Adipocyte (in vitro differentiated cells): Measurements from ENCODE around the gene CTCF.

Experiments
- DNase-seq: peaks from one replicate; pipeline ENCODE4 v3.0.0-alpha.2; 2015; ENCODE audit warnings: low read depth
- H3K27me3 ChIP-seq: replicated peaks from 2 replicates; pipeline ENCODE4 v1.7.0; 2013; ENCODE audit warnings: mild to moderate bottlenecking, low read length, moderate library complexity; ENCODE audit not compliant: control insufficient read depth, insufficient read depth
- H3K36me3 ChIP-seq: 2 replicates; pipeline ENCODE4 v1.7.0; 2013; ENCODE audit warnings: low read length, mild to moderate bottlenecking, moderate library complexity; ENCODE audit not compliant: control insufficient read depth, insufficient read depth, severe bottlenecking
- H3K4me1 ChIP-seq: 2 replicates; pipeline ENCODE4 v1.7.0; 2013; ENCODE audit warnings: mild to moderate bottlenecking, low read length, moderate library complexity; ENCODE audit not compliant: control insufficient read depth, insufficient read depth
- H3K4me3 ChIP-seq: 2 replicates; pipeline ENCODE4 v1.7.0; 2013; ENCODE audit warnings: mild to moderate bottlenecking, low read length, moderate library complexity
- H3K9ac ChIP-seq: 2 replicates; pipeline ENCODE4 v1.7.0; 2013; ENCODE audit warnings: mild to moderate bottlenecking, low read length, moderate library complexity
- H3K9me3 ChIP-seq: 2 replicates; pipeline ENCODE4 v1.7.0; 2013; ENCODE audit warnings: mild to moderate bottlenecking, low read length, moderate library complexity; ENCODE audit not compliant: control insufficient read depth

The CTCF gene

DNA sequence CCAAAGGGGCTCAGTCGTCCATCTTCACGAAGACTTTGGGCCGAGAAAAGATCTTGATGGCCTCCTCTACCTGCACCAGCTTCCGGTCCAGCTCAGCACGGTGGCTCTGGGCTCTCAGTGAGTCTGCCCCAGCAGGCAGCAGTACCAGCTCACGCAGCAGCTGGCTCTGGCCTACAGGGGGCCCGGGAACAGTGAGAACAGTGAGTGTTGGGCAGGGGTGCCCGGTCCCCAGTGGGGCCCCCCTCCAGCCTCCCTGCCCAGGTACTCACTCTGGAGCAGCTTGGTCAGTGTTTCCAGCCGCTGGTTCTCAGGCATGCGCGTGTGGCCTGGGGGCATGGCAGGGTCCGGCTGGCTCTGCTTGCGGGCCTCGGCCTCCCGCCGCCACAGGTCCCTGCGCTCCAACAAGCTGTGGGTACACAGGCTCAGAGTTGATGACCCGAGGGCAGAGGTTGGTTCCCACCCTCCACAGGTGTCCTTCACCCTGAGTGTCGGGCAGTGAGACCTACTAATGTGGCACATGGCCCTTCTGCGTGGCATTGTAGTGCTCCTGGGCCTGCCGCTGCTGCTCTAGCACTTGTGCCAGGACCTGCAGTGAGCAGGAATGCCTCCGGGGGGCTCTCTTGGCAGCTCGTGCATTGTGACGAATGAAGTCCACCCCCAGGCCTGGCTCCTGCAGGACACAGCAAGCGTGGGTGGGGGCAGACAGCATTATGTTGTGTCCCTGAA, 101.0 kb downstream of the CTCF start:
- peak; percentile 42 for DNase-seq
- Histone ChIP-seq H3K9me3 (no peaks in the 10 kb centered on the region), H3K9ac (no peak overlapping the region), H3K4me3 (no peak overlapping the region), H3K36me3 (no peaks in the 10 kb centered on the region), H3K4me1 (peaks cover 35% of the 10 kb centered on the region), H3K27me3 (no peaks in the 10 kb centered on the region)

DNA sequence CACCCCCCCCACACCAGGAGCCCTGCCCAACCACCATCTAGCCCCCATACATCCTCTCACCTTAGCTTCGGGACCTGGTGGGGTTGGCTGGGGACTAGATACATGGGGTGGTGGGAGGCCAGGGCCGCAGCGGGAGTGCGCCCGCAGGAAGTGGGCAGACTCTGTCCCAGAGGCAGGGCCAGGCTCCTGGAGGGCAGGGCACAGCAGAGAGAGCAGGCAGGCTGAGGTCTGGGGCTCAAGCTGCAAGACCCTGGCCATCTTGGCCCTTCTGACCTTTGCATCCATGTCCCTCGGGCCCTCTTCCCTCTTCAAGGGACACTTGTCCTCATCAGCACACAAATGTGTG, 101.5 kb downstream of the CTCF start:
- no peak overlapping the region for H3K4me3 ChIP-seq
- H3K4me1 ChIP-seq: peaks cover 35% of the 10 kb centered on the region
- no peaks in the 10 kb centered on the region for H3K27me3 ChIP-seq
- no peak for DNase-seq
- no peak overlapping the region for H3K9ac ChIP-seq
- H3K9me3 ChIP-seq: no peaks in the 10 kb centered on the region
- H3K36me3 ChIP-seq: no peaks in the 10 kb centered on the region

DNA sequence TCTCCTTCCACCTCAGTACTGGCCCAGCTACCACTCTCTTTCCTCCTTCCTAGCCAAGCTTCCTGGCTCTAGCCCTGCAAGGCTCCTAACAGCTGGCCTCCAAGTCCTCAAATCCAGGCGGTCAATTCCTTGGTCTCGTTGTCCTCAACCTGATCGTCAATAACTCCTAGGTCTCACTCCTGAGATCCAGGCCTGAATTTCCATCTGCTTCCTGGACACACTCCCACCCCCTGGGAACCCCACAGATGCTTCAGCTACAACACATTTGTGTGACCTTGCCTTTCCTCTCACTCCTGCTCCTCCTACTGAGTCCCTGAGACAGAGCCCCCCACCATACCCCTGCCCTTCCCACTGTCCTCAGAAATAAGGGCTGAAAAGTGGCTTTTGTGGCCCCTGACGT, 101.9 kb downstream of the CTCF start:
- Histone ChIP-seq H3K27me3 (no peaks in the 10 kb centered on the region), H3K36me3 (no peaks in the 10 kb centered on the region), H3K4me1 (peaks cover 32% of the 10 kb centered on the region), H3K4me3 (no peak overlapping the region), H3K9me3 (no peaks in the 10 kb centered on the region), H3K9ac (no peak overlapping the region)
- DNase-seq: no peak

DNA sequence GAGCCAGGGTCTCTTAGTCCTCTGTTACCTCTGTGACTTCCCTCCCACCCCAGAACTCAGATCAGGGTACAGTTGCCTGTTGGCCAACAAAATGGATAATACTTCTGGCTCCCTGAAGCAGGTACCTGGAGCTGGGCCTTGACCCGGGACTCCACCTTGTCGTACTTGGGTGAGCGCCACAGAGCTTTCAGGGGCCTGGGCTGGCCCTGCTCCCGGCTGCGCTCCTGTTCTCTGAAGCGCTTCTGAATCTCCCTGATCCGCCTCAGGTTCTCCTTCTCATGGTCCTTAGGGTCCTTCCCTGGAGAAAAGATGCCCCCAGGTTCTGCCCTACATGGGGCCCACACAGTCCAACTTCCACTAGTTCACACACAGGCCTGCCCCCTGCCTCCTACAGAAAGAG, 102.5 kb downstream of the CTCF start:
- DNase-seq: no peak
- Histone ChIP-seq H3K36me3 (no peaks in the 10 kb centered on the region), H3K27me3 (no peaks in the 10 kb centered on the region), H3K4me3 (no peak overlapping the region), H3K4me1 (peaks cover 27% of the 10 kb centered on the region), H3K9me3 (no peaks in the 10 kb centered on the region), H3K9ac (no peak overlapping the region)

DNA sequence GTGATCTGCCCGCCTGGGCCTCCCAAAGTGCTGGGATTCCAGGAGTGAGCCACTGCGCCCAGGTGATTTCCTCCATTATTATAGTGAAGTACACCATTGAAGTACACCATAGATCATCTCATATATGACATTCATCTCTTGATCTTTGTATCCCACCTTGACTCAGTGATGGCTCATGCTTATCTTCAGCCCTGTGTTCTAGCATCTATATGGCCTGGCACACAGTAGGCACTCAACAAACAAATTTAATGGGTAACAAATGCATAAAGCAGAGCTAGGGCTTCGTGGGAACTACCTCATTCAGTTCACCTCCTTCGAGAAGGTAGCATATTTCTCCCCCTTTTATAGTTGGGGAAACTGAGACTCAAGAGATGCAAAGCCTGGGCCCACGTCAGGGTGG, 103.3 kb downstream of the CTCF start:
- Histone ChIP-seq H3K9ac (peak overlapping the region; percentile 91), H3K27me3 (no peaks in the 10 kb centered on the region), H3K4me3 (peak overlapping the region; percentile 80), H3K4me1 (peaks cover 27% of the 10 kb centered on the region), H3K9me3 (no peaks in the 10 kb centered on the region), H3K36me3 (no peaks in the 10 kb centered on the region)
- DNase-seq: no peak

DNA sequence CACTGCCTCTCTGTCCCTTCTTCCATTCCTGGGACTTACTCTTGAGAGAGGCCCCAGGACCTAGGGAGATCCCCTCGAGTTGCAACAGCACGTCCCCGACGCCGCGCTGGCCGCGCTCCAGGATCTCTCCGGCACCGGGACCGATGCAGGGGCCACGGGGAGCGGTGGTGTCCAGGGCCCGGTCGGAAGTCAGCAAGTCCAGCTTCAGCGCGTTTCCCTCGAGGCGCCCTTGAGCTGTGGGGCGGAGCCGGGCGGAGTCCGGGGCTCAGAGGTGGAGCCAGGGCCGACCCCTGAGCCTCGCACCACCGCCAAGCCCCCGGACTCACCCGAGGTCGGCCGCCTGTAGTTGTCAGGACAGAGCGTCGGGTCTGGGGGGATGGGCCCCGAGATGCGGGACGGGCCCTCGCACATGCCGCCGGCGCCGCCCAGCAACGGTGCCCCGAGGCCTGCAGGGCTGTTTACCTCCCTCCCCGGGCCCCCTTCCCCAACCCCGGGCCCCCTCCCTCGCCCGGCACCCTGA, 103.8 kb downstream of the CTCF start:
- Histone ChIP-seq H3K27me3 (no peaks in the 10 kb centered on the region), H3K9ac (peak overlapping the region; percentile 91), H3K4me3 (peak overlapping the region; percentile 80), H3K4me1 (peaks cover 25% of the 10 kb centered on the region), H3K36me3 (no peaks in the 10 kb centered on the region), H3K9me3 (no peaks in the 10 kb centered on the region)
- peak; percentile 61 for DNase-seq

DNA sequence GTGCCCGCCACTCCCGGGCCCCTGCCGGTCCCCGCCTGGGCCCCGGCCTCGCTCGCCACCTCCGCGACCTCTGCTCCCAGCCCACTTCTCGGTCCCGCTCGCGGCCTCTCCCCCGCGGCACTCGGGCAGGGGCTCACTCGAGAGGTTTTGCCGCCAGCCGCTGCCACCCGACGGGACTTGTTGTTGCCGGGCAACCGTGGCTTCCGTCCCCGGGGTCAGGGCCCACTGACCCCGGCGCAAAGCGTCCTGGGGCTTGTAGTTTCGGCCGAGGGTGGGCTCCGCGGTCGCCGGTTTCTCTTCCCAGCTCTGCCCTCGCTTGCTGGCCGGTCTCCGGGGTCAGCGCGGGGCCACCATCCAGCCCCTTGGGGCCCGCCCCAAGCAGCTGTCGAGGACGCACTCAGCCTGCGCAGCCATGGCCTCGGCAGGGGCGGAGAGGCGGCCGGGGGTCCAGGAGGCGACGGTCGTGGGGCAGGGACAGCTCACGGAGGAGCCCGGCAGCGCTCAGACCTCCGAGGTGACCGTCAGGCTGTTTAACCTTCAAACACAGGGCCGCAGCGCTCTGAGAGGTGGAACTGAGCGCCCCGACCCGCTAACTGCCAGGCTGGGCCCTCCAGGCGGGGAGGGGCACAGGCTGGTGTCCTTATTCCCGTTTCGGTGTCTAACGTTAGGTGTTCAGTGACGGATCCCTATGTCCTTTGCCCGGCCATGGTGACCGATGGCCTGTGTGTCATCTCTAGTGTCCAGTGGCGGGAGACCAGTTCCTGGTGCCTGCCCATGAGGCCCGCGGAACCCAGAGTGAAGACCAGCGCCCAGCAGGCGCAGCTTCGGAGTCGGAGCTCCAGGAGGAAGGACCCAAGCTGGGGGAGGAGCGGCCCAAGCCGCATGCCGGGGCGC, 104.5 kb downstream of the CTCF start, which contains the start of the genes C16orf86 and ENKD1:
TSS of gene C16orf86 (plus strand) at position 256 of the 894 bp plus-strand sequence. CDS start at position 413, 157 bp downstream.
TSS of gene ENKD1 (minus strand) at position 192 of the 894 bp plus-strand sequence. CDS start 308 bp downstream, outside the sequence.
- peak; percentile 78 for DNase-seq
- Histone ChIP-seq H3K4me3 (peak within 1 kb of the TSS; percentile 80), H3K36me3 (no peaks in the 10 kb centered on the region), H3K9ac (peak within 1 kb of the TSS; percentile 91), H3K4me1 (peaks cover 23% of the 10 kb centered on the region), H3K9me3 (no peaks in the 10 kb centered on the region), H3K27me3 (no peaks in the 10 kb centered on the region)

DNA sequence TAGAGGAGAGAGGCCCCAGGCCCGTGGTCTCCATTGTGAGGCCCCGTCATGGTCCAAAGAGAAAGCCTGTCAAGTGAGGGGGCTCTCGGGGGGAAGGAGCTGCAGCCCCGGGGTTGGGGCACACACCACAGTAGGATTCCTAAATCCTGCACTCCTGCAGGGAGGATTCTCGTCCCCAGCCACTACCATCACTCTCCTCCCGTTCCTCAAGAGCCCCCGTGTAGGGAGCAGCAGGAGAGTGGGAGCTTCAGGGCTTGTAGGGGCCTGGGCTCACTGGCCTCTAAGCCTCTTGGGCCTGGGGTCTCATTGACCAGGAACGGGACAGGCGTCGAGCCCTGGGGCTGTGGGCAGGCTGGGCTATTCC, 105.1 kb downstream of the CTCF start:
- Histone ChIP-seq H3K36me3 (no peaks in the 10 kb centered on the region), H3K9me3 (no peaks in the 10 kb centered on the region), H3K4me3 (peak overlapping the region; percentile 80), H3K4me1 (peaks cover 23% of the 10 kb centered on the region), H3K9ac (peak overlapping the region; percentile 91), H3K27me3 (no peaks in the 10 kb centered on the region)
- no peak for DNase-seq

DNA sequence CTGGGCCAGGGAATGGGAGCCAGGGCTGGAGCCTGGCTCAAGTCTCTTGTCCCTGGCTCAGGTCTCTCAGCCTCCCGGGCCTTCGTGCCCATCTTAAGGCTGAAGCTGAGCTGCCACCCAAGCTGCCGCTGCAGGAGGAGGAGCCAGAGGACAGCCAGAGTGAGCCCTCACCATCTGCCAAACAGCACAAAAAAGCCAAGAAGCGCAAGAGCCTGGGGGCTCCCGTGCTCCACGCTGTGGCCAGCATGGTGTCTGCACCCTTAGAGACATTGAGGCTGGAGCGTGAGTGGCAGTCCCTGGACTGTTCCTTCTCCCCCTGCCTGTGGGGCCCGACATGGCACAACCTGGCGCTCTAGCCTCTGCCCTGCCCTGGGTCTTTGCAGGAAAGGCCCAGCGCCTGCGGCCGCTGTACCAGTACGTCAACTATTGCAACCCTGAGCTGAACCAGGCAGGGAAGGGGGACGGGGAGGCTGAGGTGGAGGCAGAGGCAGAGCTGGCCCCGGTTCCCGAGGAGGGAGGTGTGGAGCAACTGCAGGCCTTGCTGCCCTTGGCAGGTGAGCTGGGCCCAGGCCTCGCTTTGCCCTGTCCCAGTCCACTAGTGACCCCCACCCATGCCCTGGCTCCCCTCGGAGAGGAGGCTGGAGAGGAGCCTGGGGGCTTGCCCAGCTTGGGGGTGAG, 105.6 kb downstream of the CTCF start:
- Histone ChIP-seq H3K9me3 (no peaks in the 10 kb centered on the region), H3K4me3 (peak overlapping the region; percentile 80), H3K36me3 (no peaks in the 10 kb centered on the region), H3K4me1 (peaks cover 26% of the 10 kb centered on the region), H3K27me3 (no peaks in the 10 kb centered on the region), H3K9ac (peak overlapping the region; percentile 91)
- DNase-seq: peak; percentile 96

DNA sequence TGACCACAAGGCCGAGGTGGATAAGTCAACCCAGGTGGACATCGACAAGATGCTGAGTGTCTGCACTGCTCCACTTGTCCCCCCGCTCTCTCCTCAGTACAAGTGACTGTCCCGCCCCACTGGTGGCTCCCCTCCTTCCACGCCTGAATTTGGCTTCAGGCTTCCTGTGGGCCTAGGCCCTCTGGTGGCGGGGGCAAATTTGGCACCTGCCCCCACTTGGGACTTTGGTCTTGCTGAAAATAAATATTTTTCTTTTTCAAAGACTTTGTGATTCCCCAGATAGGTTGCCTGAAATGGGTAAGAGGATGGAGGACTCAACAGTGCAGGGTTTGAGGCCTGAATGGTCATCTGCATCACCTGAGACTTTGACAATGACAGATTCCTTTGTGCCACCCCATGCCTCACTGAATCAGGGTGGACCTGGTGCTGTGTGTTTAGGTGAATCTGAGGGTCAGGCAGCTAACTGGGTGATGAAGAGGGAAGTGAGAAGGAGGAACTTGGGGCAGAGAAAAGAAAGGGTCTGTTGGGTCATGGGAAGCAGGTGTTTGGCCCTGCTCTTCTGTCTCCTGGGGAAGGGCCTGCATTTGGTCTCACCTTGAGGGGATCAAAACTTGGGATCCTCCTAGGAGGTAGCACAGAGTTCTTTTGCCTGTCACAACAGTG, 106.3 kb downstream of the CTCF start:
- Histone ChIP-seq H3K9ac (no peak overlapping the region), H3K4me1 (peaks cover 32% of the 10 kb centered on the region), H3K9me3 (no peaks in the 10 kb centered on the region), H3K27me3 (no peaks in the 10 kb centered on the region), H3K4me3 (no peak overlapping the region), H3K36me3 (no peaks in the 10 kb centered on the region)
- no peak for DNase-seq
